Activated CD4-positive, CD25-positive, alpha-beta regulatory T cell (primary cell): ENCODE results near the gene COL1A2.

ENCODE experiments used
- DNase-seq, 4 experiments: peaks; one replicate each; lab custom pipeline; 2025; lab: John Stamatoyannopoulos, UW

Gene COL1A2

GRCh38 chr7:94410413-94411187 lies 15.9 kb downstream of the COL1A2 start:
- no peak for DNase-seq

- DNase-seq = no peak
Observed at GRCh38 chr7:94411188-94411466, 16.4 kb downstream of the COL1A2 start.

- DNase-seq = no peak
Observed at GRCh38 chr7:94412762-94413322, 18.1 kb downstream of the COL1A2 start.

- DNase-seq = no peak
Observed at GRCh38 chr7:94414481-94414880, 19.8 kb downstream of the COL1A2 start.

GRCh38 chr7:94414980-94415379 lies 20.3 kb downstream of the COL1A2 start:
- no peak for DNase-seq

GRCh38 chr7:94417306-94417705 lies 22.6 kb downstream of the COL1A2 start:
- DNase-seq = no peak

- no peak for DNase-seq
Observed at GRCh38 chr7:94417901-94418300, 23.2 kb downstream of the COL1A2 start.

- DNase-seq = no peak
Observed at GRCh38 chr7:94418851-94419250, 24.2 kb downstream of the COL1A2 start.

GRCh38 chr7:94420328-94420727 lies 25.6 kb downstream of the COL1A2 start:
- DNase-seq = no peak

- DNase-seq = no peak
Observed at GRCh38 chr7:94421681-94422080, 27.0 kb downstream of the COL1A2 start.

- no peak for DNase-seq
Observed at GRCh38 chr7:94422136-94422535, 27.4 kb downstream of the COL1A2 start.

GRCh38 chr7:94422827-94423460 lies 28.2 kb downstream of the COL1A2 start:
- DNase-seq = no peak

- DNase-seq = no peak
Observed at GRCh38 chr7:94423863-94424735, 29.4 kb downstream of the COL1A2 start.

- DNase-seq = no peak
Observed at GRCh38 chr7:94425546-94425945, 30.9 kb downstream of the COL1A2 start.

GRCh38 chr7:94426980-94427875 lies 32.5 kb downstream of the COL1A2 start:
- no peak for DNase-seq

GRCh38 chr7:94429153-94429552 lies 34.5 kb downstream of the COL1A2 start:
- no peak for DNase-seq

GRCh38 chr7:94431176-94431575 lies 36.5 kb downstream of the COL1A2 start:
- no peak for DNase-seq

- no peak for DNase-seq
Observed at GRCh38 chr7:94431619-94432280, 37.1 kb downstream of the COL1A2 start.

GRCh38 chr7:94432281-94432670 lies 37.6 kb downstream of the COL1A2 start:
- DNase-seq = no peak

- DNase-seq = no peak
Observed at GRCh38 chr7:94432817-94433216, 38.1 kb downstream of the COL1A2 start.

GRCh38 chr7:94433224-94433623 lies 38.5 kb downstream of the COL1A2 start:
- no peak for DNase-seq
